HG02885 (cell line): ENCODE data around the gene CCDC88C.
A peak's percentile ranks its signal among the peaks of the same experiment; 100 is the strongest.

Source experiments
- ATAC-seq: cut with Tn5 transposase; IDR thresholded peaks from one replicate; pipeline ENCODE4 v1.9.1; 2021; ENCODE audit warnings: mild to moderate bottlenecking; ENCODE audit not compliant: unreplicated experiment, poor library complexity

Gene CCDC88C

GRCh38 chr14:91368776-91369416, 48.7 kb downstream of the CCDC88C start:
- no peak for ATAC-seq

DNA sequence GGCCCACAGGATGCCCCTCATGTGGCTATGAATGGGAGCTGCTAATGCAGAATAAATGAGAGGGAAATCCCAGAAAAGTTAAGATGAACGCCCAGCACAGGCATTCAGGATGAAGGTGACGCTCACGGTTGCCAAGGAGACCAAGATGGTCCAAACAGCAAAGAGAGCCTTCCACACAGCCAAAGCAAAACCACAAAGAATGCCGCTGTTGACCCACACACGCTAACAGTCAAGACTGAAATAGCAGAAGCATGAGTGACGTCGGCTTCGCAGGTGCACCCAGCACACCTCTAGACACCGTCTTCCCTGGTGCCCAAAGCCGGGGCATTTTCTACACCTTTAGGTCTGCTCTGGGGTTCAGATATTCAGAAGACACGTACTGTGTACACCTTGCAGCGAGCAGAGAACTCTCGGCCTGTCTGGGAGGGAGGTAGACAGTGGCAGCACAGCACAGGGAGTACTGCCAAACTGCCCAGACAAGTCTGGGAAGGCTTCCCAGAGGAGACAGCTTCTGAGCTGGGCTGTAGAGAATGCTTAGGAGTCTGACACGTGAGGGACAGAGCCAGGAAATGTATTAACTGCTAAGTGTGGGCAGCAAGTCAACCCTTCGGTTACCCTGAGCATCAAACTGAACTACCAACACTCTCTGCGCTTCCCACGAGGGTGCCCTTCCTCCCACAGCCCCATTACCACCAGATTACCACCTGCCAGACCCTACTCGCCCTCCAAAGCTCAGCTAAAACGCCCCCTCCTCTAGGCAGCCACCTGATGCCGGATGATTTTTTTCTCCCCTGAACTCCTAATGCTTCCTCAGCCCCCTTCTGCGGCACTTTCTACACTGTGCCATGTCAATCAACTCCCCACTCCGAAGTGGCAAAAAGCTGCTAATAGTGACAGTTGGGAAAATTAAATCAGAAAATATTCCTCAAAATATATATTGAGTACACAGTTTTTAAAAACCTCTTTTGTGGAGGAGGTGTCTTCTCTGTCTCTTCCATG, 50.1 kb downstream of the CCDC88C start:
- peak; percentile 82 for ATAC-seq

GRCh38 chr14:91366749-91367148, 50.9 kb downstream of the CCDC88C start:
- no peak for ATAC-seq

- ATAC-seq, result no peak
Measured at GRCh38 chr14:91365552-91365951, 52.1 kb downstream of the CCDC88C start.

DNA sequence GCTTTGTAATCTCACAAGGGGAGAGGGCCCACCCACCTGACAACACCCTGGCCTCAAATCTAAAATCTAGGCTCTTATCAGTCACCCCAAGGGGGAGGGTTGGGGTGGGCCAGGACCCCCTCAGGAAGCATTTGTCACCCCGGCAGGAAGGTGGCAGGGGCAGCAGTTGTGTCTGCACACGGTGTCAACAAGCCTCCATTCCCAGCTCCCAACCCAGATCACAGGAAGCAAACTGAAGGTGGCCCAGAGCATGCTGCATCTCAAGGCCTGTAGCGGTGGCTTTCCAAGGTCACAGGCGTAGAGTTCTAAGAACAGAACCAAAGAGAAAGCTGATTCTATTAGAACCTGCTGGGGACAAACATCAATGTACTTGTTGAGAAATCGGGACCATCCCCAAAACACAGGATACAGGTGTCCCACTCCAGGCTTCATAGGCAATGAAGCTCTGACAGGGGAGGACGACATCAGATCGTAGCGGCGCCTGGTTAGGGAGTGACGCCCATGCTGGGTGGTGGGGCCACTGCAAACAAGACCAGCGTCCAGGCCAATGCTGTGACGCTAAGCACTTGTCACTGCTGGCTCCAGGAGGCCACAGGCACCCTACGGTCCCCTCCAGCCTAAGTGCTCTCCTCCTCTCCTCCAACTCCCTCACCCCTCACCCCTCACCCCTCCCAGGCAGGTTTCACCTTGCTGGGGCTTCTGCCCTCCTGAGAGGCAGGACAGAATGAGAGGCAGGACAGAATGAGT, 52.9 kb downstream of the CCDC88C start:
- no peak for ATAC-seq

DNA sequence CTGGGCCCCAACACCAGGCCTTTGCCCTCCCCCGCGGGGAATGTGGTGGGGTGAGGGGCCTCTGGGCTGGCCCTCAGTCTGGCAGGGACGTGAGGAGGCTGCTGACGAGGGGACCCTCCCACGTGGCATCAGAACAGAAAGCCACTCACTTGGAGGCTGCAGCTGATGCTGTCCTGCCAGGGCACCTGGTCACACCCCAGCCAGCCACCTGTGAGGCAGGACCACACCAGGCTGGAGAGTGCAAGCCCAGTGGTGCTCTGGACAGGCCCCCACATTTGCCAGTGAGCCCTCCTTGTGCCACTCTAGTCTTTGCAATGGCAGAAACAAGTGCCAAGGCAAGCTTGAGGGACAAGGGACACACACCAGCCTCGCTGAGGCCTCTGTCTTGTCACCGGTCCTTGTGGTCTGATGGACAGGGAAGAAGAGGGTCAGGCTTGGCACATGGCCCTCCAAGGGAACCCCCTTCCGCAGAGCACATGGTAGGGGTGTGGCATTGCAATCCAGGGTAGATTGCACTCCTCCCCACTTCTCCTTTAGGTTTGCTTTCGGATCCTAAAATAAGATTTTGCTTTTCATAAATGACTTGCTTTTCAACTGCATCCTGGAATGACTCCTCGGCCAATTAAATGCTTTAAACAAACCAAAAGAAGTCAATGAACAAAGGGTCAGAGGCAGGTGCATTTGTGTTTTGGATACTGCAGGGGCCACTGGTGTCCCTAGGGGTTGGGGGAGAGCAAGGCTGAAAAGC, 53.7 kb downstream of the CCDC88C start:
- peak; percentile 51 for ATAC-seq

DNA sequence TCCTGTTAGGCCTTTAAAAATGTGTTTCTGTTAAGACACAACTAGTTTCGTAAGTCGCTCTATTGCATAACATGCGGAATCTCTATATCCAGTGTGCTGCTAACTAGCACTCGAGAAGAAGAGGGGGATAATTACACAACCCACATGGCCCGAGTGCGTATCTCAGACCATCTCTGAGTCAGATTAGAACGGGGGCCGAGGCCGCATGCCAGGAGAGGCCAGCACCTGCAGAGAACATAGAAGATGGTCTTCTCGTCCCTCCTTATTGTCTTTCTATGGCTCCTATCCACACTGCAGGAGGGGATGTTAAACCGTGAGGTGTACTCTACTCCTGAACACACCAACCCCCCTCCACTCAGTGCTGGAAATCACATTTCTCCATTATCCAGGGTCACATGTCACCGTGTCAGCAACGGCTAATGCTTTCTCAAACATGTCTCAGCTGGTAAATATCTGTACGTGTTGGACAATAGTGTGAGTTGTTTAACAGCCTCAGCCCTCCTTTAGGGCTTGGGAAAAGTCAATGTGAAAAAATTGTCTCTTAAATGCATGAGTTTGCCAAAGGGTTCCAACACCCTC, 56.3 kb downstream of the CCDC88C start:
- ATAC-seq, result no peak

DNA sequence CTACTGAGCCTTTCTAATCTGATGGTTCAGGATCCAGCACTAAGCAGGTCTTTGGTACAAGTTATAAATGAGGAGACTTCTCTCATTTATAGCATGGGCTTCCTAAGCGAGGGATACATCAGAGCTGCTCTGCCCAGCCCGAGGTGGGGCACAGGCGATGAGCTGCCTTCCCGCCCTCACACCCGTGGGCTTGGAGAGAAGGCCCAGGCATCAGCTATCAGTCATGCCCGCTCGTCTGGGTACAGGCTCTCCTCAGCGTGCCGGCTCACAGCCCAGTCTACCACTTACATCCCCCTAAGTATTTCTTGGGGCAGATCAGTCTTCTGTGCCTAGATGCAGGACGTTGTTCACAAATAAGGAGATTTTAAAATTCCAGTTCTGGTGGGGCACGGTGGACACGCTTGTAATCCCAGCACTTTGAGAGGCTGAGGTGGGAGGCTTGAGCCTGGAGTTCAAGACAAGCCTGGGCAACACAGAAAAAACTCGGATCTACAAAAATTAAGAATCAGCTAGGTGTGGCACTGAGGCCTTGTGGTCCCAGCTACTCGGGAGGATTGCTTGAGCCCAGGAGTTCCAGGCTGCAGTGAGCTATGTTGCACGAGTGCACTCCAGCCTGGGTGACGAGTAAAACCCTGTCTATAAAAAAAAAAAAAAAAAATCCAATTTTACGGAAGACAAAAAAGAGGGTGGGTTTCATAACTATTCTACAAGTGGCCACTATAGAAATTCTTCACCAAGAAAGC, 57.0 kb downstream of the CCDC88C start:
- no peak for ATAC-seq

- no peak for ATAC-seq
Measured at GRCh38 chr14:91358654-91359220, 58.9 kb downstream of the CCDC88C start.

DNA sequence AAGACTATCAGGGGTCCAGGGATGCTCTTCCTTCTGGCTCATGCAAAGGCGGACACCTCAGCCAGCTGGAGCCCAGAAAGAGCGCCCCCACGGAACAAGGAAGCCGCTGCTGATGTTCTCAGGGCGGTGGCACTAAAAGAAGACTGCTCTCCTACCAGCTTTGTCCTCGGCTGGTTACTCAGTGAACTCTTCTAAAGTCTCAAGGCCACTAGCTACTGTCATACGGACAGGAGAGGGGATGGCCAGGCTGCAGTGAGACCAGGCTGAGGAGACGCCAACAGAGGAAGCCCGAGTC, 59.6 kb downstream of the CCDC88C start:
- ATAC-seq, result no peak

DNA sequence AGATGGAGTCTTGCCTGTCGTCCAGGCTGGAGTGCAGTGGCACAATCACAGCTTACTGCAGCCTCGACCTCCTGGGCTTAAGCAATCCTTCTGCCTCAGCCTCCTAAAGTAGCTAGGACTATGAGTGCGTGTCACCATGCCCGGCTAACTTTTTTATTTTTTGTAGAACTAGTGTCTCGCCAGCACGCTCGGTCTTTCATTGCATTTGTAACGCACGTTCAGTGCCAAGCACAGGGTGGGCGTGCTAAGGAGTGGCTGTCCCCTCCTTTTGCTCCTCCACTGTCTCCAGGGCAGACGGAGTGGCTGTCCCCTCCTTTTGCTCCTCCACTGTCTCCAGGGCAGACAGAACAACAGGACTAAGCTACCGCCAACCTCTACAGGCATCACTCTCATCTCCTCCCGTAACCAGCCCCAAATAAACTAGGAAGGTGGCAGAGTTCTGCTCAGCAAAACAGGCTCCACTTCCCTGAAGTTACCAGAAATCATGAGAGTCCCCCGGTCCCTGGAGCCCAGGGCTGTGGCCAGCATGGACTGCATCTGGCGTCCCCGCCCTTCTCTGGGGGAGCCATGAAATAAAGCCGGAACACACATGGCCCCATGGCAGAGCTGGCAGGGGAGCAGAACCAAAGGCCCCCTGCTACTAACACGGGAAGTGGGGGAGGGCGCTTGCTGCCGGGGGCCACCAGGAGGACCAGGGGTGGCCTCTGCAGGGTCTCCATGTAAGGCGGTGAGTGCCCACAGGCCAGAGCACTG, 60.2 kb downstream of the CCDC88C start:
- no peak for ATAC-seq

DNA sequence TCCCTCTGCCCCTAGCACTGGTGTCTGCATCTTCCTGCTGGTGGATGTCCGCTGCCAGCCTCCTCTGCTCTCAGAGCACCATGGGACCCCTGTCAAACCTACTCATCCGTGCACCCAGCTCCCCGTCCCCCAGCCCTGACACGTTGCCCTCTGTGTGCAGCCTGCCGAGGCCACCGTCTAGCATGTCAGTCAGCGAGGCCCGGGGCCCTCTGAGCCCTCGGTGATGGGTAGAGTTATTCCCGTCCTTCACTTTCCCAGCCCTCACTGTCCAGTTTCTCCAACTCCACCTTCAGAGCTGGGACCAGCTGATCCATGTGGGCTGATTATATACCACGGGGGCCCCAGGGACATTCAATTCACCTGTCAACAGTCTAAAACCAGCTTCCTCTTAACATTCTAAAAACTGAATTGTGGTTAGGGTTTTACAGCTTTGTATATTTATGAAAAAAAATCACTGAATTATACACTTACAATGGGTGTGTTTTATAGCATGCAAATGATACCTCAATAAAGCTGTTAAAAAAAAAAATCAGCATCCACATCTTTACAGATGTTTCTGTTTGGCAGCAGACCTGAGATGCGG, 61.3 kb downstream of the CCDC88C start:
- no peak for ATAC-seq

DNA sequence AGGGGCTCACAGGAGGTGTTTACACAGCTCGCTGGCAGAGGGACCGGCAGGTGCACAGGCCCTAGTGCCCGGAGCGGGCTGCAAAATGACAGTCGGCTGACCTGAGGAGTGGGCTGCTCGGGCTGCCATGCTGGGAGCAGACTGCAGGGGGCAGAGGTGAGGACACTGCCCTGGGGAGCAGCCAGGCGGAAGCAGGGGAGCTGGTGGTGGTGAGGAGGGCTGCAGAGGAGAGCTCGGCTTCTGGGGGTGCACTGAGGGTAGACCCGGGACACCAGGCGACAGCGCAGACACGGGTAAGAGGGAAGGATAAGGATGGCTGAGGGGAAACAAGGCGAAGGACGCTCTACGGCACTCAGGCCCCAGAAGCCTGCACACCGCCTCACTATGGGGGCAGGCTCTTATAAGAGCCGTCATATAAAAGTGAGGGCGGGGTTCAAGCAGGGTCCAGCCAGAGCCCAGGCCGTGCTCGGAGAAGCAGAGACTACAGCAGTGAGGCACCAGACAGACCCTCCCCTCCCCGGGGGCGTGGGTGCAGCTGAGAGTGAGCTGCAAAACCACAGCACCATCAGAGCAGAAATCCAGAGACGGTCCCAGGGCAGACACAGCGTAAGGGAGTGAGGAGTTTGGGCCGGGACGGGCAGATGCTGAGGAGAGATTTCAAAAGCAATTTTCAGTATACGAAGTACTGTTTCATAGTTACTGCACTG, 62.5 kb downstream of the CCDC88C start:
- ATAC-seq, result peak; percentile 32

GRCh38 chr14:91354221-91354916, 63.3 kb downstream of the CCDC88C start:
- ATAC-seq, result no peak

GRCh38 chr14:91352728-91353692, 64.6 kb downstream of the CCDC88C start:
- no peak for ATAC-seq

DNA sequence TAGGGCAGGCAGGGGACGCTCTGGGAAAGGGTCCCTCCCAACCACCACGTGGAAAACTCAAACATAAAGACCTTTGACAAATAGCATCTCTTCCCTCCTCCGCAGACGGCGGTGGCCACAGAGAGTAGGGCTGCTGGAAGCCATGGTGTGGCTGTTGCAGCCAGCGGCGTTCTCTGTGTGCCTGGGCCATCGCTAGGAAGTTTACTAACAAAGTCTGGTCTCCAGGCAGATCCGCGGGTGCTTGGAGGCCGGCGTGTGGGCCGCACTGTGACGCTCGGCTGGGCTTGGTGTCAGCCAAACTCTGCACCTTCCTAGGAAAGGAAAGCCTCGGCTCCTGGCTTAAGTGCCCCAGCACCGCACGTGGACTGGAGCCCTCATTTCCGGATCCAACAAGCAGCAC, 65.6 kb downstream of the CCDC88C start:
- no peak for ATAC-seq
